ENCODE results near the gene HSD17B3.
A peak's percentile ranks its signal among the peaks of the same experiment; 100 is the strongest.

DNA sequence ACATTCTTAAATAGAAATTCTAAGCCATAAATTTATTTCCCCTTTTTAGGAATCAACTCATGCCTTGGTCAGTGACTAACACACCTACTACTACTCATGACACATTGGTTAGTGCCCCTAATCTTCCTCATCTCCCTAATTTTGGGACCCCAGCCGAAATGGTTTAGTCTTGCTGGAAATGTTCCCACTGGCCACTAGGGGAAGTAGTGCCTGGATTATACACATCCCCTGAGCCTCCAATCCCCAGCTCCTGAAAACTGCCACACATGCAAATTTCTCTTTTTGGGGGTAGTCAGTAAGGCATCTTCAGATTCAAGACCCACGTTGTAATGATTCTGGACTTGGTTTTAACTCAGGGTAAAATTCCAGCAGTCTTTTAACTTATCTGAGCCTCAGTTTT lies 79.8 kb downstream of the HSD17B3 start:
- no peak for TF ChIP-seq POLR2AphosphoS5 (IDR thresholded peaks at IDR 0.05)
- TF ChIP-seq, protein P1, sequence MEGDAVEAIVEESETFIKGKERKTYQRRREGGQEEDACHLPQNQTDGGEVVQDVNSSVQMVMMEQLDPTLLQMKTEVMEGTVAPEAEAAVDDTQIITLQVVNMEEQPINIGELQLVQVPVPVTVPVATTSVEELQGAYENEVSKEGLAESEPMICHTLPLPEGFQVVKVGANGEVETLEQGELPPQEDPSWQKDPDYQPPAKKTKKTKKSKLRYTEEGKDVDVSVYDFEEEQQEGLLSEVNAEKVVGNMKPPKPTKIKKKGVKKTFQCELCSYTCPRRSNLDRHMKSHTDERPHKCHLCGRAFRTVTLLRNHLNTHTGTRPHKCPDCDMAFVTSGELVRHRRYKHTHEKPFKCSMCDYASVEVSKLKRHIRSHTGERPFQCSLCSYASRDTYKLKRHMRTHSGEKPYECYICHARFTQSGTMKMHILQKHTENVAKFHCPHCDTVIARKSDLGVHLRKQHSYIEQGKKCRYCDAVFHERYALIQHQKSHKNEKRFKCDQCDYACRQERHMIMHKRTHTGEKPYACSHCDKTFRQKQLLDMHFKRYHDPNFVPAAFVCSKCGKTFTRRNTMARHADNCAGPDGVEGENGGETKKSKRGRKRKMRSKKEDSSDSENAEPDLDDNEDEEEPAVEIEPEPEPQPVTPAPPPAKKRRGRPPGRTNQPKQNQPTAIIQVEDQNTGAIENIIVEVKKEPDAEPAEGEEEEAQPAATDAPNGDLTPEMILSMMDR (IDR thresholded peaks at IDR 0.05) = peak in 2 of 4 experiments; percentile 13 to 27
- no peak for TF ChIP-seq POLR2A (IDR thresholded peaks at IDR 0.05)

All from sigmoid colon (tissue), 4 donors.